GM12878 (cell line): ENCODE measurements around the gene CEP250.

ENCODE experiments used
- ASH2L ChIP-seq: fragments of 300-600, 200-600 bp; sonication (generic); IDR thresholded peaks from 2 replicates; pipeline ENCODE4 v1.6.1; 2017; ENCODE audit warnings: low read depth, mild to moderate bottlenecking, borderline replicate concordance
- EP300 ChIP-seq, 2 experiments: fragments of 150-350 bp in 1 of 2; IDR thresholded peaks; 2 replicates each; pipeline ENCODE4 v1.6.1; 2011 to 2012; ENCODE audit warnings: low read depth in 2 of 2, low read length in 2 of 2, borderline replicate concordance in 1 of 2, improper control_type of control experiment in 1 of 2, inconsistent platforms in 1 of 2; ENCODE audit not compliant: control insufficient read depth in 1 of 2
- NR2C2 ChIP-seq: IDR thresholded peaks from 2 replicates; pipeline ENCODE4 v1.6.1; 2011; ENCODE audit warnings: borderline replicate concordance, low read depth; ENCODE audit not compliant: control insufficient read depth, insufficient read length
- POLR2A ChIP-seq: IDR thresholded peaks from 2 replicates; pipeline ENCODE4 v1.6.1; 2011; ENCODE audit warnings: low read depth, mild to moderate bottlenecking, low read length
- SMC3 ChIP-seq: IDR thresholded peaks from 2 replicates; pipeline ENCODE4 v1.6.1; 2011; ENCODE audit warnings: low read length, improper control_type of control experiment, borderline replicate concordance

GRCh38 chr20:35503841-35504561 is 48.6 kb downstream of the CEP250 start:
- TF ChIP-seq POLR2A (peak; percentile 25; the same call in 1 of the 2 replicates), NR2C2 (no peak), ASH2L (no peak), SMC3 (no peak), EP300 (IDR thresholded peaks at IDR 0.05; ENCODE audit: borderline replicate concordance in 1 of 2, control insufficient read depth in 1 of 2, low read depth in 2 of 2, low read length in 2 of 2) (no peak)
